LHCN-M2 (cell line): ENCODE data around the gene AQP4. TPM values are rescaled to one million over a fixed set of nuclear protein-coding genes. Genes with fewer than 3 reads are reported as not detected.

Experiments used
- DNase-seq: peaks from one replicate; pipeline ENCODE4 v3.0.0-alpha.2; 2012; ENCODE audit warnings: low read depth
- polyA plus RNA-seq: library from polyadenylated mRNA; unstranded; fragments of >200 nt; gene quantifications from one replicate; pipeline ENCODE4 v1.2.1, GENCODE V29; 2012; ENCODE audit warnings: missing spikeins
- total RNA-seq: library from RNA; depleted of rRNA; stranded (reverse); fragments of >200 nt; gene quantifications from 2 replicates; pipeline ENCODE4 v1.2.3, GENCODE V29; 2014; rRNA removed

The AQP4 gene, protein sequence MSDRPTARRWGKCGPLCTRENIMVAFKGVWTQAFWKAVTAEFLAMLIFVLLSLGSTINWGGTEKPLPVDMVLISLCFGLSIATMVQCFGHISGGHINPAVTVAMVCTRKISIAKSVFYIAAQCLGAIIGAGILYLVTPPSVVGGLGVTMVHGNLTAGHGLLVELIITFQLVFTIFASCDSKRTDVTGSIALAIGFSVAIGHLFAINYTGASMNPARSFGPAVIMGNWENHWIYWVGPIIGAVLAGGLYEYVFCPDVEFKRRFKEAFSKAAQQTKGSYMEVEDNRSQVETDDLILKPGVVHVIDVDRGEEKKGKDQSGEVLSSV
- total RNA-seq = not detected in 2 replicates
- polyA plus RNA-seq = not detected

DNA sequence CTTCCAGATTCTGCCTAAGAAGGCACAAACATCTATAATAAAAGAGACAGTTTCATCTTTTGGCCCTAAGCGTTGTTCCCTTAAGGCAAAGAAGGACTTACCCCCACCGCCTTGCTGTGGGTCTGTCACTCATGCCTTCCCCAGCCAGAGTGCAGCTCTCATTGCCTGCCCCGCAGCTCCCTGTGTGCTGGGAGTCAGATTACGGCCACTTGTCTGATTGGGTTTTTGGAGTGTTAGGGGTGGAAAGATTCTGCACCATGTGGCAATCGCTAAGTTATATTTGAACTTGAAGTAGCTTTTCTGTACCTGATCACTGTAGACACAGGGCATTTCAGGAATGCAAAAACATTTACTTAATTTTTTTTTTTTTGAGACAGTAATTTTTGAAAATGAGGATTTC lies at the start of gene AQP4:
Gene AQP4, minus strand, starts transcription at position 151 of the 400 bp plus-strand sequence. Its CDS starts 18 bp downstream, at position 133.
- no peak for DNase-seq

GRCh38 chr18:26911840-26912239 lies 46.3 kb upstream of the AQP4 start:
- DNase-seq = no peak

DNA sequence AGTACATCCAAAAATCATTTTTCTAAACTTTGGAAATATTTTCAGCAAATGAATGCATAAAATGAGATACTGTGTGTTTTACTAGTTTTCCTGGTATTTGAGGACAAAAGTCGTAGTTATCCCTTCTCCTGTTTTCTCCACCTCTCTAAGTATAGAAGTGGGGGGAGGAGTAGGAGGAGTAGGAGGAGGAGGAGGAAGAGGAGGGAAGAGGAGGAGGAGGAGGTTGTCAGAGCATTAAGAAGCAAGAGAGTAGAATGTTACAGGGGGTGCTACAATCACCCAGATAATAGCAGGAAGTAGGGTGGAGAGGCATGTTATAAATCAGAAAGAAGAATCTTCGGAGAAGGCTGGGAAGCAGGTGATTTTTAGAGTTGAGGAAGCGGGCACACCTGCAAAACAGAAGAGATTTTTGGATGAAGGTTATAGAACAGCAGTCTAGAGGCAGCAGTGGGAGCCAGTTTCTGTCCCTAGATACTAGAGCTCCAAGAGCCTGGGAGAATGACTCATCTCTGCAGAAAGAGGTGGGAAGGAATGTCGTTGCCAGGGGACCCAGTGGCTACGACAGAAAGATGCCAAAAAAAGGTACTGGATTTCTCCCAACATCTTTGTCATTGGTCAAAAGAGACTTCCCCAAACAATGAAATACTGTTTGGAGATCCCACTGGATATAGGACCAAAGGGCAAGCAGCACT lies 44.2 kb upstream of the AQP4 start:
- DNase-seq = no peak

DNA sequence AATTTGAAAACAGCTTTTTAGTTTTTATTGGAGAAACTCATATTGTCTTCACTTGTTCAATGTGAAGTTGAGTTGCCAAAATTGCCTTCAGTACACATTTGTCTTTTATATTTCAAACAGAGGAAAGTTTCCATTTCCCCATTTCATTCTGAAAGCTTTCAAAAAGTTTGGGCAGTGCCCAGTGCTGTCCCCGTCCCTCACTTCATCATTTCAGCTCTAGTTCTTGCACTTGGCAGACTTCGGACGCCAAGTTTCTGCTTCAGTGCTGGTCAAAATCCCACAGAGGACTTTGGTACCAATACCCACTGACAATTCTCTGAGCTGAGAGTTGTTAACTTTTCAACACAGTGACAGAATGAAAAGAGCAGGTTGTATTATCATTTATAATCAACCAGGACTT lies 43.4 kb upstream of the AQP4 start:
- DNase-seq = no peak

DNA sequence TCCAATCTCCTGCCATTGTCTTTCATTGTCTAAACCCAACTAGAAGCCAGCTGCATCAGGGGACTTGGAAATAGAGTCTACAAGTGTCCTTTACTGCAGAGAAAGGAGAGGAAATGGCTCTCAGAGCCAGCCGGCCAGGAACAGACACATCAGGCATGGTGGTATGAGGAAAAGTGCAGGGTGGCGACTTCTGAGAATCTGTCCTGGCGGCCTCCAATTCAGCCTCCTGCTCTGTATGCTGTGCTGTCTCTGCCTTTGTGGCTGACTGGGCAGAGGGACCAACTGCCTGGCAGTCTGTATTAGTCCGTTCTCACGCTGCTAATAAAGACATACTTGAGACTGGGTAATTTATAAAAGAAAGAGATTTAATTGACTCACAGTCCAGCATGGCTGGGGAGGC lies 36.8 kb upstream of the AQP4 start:
- DNase-seq = no peak

GRCh38 chr18:26901020-26901419 lies 35.5 kb upstream of the AQP4 start:
- no peak for DNase-seq

- no peak for DNase-seq
Measured at GRCh38 chr18:26894426-26894825, 28.9 kb upstream of the AQP4 start.

DNA sequence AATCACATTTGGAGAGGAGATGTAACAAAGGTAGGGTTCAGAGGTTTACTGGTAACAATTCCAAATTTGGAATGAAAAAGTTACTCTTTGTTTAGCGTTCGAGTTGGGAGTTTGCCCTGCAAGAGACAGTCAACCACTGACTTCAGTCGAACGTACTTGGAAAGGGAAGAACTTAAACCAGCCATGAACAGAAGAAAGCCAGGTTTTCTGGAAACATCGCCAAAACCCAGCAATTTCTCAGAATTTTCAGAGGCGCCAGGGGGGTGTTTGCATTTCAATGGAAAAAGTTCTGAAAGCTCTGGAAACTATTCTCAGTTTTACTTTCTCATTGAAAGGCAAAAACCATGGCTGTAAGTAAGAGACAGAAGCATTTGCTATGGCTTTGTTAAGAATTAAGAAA lies 28.5 kb upstream of the AQP4 start:
- DNase-seq = no peak

DNA sequence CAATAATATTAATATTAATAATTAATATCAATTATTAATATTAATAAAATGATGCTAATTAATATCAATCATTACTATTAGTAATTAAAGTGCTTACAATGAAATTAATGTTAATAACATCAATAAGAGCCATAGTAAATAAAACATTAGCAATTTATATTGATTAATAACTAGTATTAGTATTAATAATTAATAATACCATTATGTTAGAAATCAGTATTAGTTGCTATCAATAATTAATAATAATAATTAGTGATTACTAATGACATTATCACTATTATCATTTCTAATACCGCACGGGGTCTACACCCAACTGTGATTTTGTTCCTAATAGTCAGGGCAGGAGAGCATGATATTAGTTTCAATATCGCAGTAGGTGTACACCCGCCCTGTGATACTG lies 22.8 kb upstream of the AQP4 start:
- no peak for DNase-seq

DNA sequence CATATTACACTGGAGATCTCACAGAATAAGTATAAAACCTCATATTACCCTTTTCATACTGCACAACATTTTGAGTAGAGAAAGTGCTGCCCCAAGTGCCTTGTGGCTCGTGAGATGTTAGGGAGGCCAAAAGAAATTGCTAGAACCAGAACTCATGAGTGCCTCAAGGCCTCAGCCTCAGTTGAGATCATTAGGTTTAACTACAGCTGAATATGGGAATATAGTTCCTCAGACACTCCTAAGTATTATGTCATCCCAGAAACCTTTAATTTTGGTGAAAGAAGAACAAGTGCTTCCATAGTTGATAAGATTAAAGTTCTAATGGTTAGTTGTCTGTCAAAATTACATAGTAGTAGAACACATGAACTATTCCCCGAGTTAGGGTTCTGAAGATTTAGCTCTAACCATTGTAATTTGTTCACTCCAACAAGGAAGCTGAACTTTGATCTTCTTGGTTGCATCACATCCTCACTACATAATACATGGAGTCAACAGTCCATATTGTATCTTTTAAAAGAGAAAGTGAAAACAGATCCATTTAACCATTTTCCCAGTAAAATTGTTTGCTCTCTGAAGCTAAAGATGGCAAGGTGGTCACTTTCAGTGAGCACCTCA lies 9.6 kb upstream of the AQP4 start:
- no peak for DNase-seq

DNA sequence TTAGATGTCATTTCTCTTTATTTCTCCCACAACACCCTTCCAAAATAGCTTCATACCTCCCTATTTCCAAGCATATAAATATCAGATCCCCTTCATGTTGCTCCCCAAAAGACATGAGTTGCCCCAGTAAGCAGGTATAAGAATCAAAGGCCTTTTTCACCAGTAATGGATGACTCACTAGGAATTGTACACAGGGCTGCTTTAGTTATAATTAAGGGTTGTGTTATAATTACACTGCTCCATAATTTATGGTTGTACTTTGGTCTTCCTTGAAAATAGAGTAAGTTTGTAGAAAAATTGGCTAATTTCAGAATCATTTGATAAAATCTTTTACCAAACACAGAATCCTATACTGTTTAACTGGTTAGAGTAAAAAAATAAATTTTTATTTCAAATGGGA lies 8.8 kb upstream of the AQP4 start:
- no peak for DNase-seq

GRCh38 chr18:26869640-26870039 lies 4.1 kb upstream of the AQP4 start:
- no peak for DNase-seq

- no peak for DNase-seq
Measured at GRCh38 chr18:26868968-26869586, 3.6 kb upstream of the AQP4 start.

GRCh38 chr18:26867471-26867870 lies 2.0 kb upstream of the AQP4 start:
- no peak for DNase-seq

DNA sequence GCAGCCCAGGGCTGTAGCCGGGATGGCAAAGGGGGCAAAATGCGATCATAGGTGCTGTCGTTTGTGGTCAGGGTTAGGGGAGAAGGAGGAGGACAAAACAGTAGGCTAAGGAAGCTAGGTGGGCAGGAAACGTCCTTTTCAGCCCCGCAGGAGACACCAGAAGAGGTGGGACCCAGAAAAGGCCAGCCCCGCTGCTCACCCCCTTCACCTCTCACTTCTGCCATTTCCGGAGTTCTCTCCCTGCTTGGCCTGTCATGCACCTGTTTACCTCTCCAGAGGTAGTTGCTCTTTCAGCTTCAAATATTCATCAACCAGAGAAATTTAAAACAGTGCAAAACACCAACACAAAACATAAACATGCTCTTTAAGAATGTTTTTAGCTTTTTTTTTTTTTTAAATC lies 849 bp downstream of the AQP4 start:
- no peak for DNase-seq

DNA sequence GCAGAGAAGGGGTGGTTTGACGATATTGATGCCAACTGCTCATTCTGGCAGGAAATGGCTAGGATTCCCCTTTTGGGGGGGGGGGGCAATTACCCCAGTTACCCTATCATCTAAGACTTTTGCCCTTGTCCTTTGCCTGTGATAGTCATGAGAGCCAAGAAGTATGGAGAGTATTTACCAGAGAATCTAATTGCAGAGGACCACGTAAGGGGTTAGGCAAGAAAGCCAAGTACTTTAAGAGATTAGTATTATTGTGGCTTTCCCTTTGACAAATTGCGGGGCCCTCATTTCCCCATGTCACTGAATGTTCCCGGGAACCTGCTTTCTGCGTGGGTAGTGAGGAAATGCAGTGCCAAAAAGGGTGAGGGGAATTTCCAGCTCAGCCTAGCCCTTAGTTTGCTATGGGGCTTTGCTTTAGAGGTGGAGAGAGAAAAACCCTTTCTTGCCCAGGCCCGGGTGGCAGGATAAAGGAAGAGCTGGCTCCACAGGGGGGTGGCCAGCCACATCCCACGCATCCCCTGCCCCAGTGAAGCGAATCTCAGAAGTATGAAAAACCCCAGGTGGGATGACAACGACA lies 1.5 kb downstream of the AQP4 start:
- no peak for DNase-seq

GRCh38 chr18:26863122-26863879 lies 2.2 kb downstream of the AQP4 start:
- DNase-seq = no peak

- DNase-seq = no peak
Measured at GRCh38 chr18:26862084-26862483, 3.4 kb downstream of the AQP4 start.

GRCh38 chr18:26854292-26854881 lies 11.1 kb downstream of the AQP4 start:
- no peak for DNase-seq

GRCh38 chr18:26853401-26853800 lies 12.1 kb downstream of the AQP4 start:
- DNase-seq = no peak

DNA sequence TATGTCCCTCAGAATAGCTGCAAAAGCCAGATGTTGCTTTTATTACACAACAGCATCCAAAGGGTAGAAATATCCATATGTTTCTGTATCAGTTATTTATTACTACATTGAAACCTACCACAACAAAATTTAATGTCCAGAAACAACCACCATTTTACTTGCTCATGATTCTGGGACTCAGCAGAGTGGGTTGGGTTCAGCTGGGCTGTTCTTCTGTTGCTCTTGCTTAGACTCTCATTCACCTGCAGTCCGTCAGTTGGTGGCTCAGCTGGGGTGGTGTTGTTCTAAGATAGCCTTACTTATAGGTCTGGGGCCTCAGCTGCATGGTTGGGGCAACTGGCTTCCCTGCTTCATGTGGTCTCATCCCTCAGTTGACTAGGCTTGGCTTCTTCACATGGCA lies 21.7 kb downstream of the AQP4 start:
- DNase-seq = no peak
